Stimulated activated CD4-positive, alpha-beta T cell treated with anti-CD3 and anti-CD28 coated beads, Interleukin-4, amount 100 ng/mL, for 48 hours (primary cell): ENCODE measurements around the gene CYP21A2.
"Not testable (repeated sequence)": the region's sequence is repeated elsewhere in the genome, so short reads cannot be mapped to it uniquely, and the experiment has no call there.

Experiments used
- DNase-seq, 2 donors: peaks; one replicate each; pipeline ENCODE4 v3.0.0-alpha.2; 2020; ENCODE audit warnings: low read depth in 2 of 2

CYP21A2 gene

GRCh38 chr6:32053314-32053713 lies 15.1 kb downstream of the CYP21A2 start:
- not testable (repeated sequence) for DNase-seq

DNA sequence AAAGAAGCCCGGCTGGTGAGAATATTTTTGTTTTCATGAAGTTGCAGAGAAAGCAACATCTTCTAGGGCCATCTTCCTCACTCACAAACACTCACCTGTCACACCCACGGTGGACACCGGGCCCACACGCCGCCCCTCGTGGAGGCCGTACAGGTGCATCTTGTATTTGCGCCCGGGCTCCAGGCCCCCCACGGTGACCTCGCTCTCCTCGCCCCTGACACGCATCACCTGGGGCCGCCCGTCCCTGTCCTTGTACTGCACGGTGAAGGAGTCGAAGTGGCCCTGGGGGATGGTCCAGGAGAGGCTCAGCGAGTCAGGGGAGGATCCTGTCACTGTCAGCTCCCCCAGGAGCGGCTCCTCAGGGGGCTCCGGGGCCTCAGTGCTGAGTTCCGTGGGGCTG lies 17.5 kb downstream of the CYP21A2 start:
- not testable (repeated sequence) for DNase-seq

DNA sequence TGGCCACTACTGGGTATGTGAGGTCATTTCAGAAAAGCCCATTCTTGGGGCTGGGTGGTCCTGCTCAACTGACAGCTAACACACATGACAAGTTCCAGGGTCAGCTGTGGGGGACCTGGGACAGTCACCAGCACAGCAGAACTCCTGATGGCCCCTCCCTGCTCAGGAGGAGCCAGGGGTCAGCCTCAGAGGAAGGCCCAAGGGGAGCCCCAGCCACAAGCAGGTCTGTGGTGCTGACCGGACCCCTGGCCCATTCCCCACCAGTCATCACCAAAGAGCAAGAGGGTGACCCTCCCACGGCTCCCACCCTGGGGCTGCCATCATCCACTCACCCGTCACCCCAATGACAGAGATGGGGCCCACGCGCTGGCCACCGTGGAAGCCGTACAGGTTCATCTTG lies 18.0 kb downstream of the CYP21A2 start:
- no peak for DNase-seq

DNA sequence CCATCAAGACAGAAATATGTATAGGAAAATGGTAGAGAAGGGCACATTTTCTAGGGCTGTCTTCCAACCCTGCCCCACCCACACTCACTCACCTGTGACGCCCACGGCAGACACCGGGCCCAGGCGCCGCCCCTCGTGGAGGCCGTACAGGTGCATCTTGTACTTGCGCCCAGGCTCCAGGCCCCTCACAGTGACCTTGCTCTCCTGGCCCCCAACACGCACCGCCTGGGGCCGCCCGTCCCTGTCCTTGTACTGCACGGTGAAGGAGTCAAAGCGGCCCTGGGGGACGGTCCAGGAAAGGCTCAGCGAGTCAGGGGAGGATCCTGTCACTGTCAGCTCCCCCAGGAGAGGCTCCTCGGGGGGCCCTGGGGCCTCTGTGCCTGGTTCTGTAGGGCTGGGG lies 19.8 kb downstream of the CYP21A2 start:
- no peak for DNase-seq

- no peak for DNase-seq
Observed at GRCh38 chr6:32058511-32058963, 20.3 kb downstream of the CYP21A2 start.

- DNase-seq = no peak
Observed at GRCh38 chr6:32060966-32061655, 22.9 kb downstream of the CYP21A2 start.

GRCh38 chr6:32064706-32065105 lies 26.5 kb downstream of the CYP21A2 start:
- no peak for DNase-seq

- DNase-seq = not testable (repeated sequence)
Observed at GRCh38 chr6:32067521-32067920, 29.3 kb downstream of the CYP21A2 start.

- not testable (repeated sequence) for DNase-seq
Observed at GRCh38 chr6:32068315-32068714, 30.1 kb downstream of the CYP21A2 start.

DNA sequence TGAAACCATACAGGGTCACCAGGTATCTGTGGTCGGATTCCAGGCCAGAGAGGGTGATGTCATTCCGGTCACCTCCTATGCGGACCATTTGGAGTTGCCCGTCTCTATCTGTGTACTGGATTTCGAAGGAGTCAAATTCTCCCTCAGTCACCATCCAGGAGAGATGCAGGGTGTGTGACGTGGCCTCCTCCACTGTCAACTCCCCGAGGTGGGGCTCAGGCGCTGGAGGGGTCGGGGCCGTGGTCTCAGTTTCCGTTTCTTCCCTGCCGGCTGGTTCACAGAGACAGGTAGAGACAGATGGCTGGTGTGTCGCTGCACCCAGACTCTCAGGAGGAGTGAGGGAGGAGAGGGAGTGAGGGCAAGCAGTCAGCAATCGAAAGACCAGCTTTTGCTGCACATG lies 30.7 kb downstream of the CYP21A2 start:
- DNase-seq = no peak

GRCh38 chr6:32069460-32069859 lies 31.2 kb downstream of the CYP21A2 start:
- no peak for DNase-seq

- DNase-seq = no peak
Observed at GRCh38 chr6:32069878-32070515, 31.8 kb downstream of the CYP21A2 start.

DNA sequence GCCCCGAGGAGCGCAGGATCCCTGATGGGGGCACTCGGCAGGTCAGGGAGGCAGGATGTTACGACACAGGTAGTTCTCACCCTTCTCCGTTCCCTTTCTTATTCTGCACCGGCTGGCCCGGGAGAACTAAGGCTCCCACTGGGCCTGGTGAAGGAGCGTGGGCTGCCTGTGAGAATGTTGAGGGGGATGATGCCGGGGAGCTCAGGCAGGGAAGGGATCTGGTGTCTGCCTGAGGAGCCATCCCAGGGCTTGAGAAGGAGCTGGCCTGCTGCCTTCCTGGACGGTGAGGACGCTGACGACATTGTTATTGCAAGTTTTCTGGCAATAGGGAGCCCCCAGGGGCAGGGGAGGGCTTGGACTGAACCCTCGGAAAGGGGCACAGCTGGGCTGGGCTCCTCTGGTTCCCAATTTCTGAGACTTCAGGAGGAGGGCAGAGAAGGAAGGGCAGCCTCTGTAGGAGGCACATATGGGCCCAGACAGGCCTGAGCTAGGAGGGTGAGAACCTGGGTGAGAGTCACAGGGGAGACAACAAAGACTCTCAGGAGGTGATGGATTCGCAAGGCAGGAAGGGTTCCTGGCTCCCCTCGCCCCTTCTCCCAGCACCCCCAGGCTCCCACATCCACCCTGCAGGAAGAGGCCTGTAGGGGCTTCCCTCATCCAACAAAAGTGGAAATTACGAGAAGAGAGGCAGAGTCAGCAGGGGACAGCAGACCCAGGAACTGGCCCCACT lies 32.8 kb downstream of the CYP21A2 start:
- no peak for DNase-seq

GRCh38 chr6:32073101-32073500 lies 34.9 kb downstream of the CYP21A2 start:
- DNase-seq = no peak

DNA sequence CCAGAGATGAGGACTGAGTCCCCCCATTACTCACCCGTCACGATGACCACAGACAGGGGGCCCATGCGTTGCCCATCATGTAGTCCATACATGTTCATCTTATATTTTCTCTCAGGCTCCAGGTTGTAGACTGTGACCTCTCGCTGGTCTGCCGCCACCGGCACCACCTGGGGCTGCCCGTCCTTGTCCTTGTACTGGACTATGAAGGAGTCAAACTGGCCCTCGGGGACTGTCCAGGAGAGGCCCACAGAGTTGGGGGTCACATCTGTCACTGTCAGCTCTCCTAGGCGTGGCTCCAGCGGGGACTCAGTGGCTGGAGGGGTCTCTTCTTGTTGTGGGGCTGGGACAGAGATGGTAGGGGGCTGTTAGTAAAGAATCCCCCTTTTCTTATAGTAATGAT lies 35.4 kb downstream of the CYP21A2 start:
- DNase-seq = no peak

- DNase-seq = no peak
Observed at GRCh38 chr6:32074996-32075532, 36.8 kb downstream of the CYP21A2 start.

GRCh38 chr6:32075781-32076180 lies 37.6 kb downstream of the CYP21A2 start:
- DNase-seq = no peak

GRCh38 chr6:32076321-32076809 lies 38.1 kb downstream of the CYP21A2 start:
- DNase-seq = no peak

GRCh38 chr6:32079566-32080290 lies 41.5 kb downstream of the CYP21A2 start:
- DNase-seq = no peak

GRCh38 chr6:32081168-32081990 lies 43.2 kb downstream of the CYP21A2 start:
- DNase-seq = no peak

DNA sequence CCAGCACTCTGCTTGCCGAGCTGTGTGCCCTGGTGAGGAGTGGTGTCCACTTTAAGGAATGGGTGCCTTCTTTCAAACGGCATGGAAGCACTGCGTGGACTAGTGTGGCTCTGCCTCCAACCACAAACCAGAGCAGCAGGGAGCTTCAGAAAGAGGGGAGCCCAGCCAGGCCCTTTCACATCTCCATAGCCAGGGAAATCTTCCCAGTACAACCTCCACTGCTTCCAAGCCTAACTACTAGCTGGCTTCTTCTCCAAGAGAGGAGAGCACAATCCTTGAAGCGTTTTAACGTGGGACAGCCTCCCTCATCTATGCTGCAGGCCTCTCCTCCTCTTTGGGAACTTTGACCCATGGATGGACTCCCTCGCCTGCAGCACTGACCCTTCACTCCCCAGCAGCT lies 44.3 kb downstream of the CYP21A2 start:
- no peak for DNase-seq
